Coronary artery (tissue), 2 donors: ENCODE measurements around the gene CH25H.
A peak's percentile ranks its signal among the peaks of the same experiment; 100 is the strongest.
"Not testable (repeated sequence)": the region's sequence is repeated elsewhere in the genome, so short reads cannot be mapped to it uniquely, and the experiment has no call there.

Experiments
- DNase-seq: peaks from one replicate; pipeline ENCODE4 v3.0.0-alpha.2; 2017; ENCODE audit warnings: low spot score
- H3K27ac ChIP-seq, 2 donors: fragments of 200-600 bp; sonication (generic); one replicate each; pipeline ENCODE4 v1.5.1; 2016 to 2019
- H3K4me3 ChIP-seq: fragments of 200-600 bp; sonication (generic); 2 replicates; pipeline ENCODE4 v1.5.1; 2016; ENCODE audit warnings: mild to moderate bottlenecking, moderate library complexity
- TF ChIP-seq, protein P1 (sequence below): fragments of 200-600 bp; sonication (generic); IDR thresholded peaks from one replicate; pipeline ENCODE4 v1.5.1; 2019; ENCODE audit warnings: antibody characterized with exemption

CH25H gene, protein sequence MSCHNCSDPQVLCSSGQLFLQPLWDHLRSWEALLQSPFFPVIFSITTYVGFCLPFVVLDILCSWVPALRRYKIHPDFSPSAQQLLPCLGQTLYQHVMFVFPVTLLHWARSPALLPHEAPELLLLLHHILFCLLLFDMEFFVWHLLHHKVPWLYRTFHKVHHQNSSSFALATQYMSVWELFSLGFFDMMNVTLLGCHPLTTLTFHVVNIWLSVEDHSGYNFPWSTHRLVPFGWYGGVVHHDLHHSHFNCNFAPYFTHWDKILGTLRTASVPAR

DNA sequence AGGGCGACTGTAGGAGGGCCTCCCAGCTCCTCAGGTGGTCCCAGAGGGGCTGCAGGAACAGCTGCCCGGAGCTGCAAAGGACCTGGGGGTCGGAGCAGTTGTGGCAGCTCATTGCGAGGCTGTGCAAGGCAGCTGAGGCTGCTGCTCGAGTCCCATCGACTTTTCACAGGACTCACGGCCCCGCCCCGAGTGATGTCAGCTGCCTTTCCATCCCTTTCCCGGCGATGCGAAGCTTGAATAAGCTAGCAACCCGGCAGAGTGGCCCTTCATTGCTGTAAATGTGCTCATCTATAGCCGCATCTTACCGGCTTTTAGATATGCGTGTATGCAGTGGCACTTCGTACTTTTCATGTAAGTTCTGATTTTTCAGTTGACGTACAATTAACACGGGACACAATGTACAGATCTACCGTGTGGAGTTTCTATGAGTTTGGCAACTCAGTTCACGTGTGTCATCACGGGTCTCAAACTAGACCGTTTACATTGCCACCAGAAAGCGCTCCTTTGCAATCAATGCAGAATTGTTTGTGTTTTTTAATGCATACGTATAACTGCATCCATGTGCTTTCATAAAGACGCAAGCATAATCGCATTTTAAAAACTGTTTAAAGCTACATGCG, at the start of gene CH25H:
TSS of gene CH25H (minus strand) at position 137 of the 620 bp plus-strand sequence. CDS start at position 112, 25 bp downstream.
- TF ChIP-seq, protein P1, sequence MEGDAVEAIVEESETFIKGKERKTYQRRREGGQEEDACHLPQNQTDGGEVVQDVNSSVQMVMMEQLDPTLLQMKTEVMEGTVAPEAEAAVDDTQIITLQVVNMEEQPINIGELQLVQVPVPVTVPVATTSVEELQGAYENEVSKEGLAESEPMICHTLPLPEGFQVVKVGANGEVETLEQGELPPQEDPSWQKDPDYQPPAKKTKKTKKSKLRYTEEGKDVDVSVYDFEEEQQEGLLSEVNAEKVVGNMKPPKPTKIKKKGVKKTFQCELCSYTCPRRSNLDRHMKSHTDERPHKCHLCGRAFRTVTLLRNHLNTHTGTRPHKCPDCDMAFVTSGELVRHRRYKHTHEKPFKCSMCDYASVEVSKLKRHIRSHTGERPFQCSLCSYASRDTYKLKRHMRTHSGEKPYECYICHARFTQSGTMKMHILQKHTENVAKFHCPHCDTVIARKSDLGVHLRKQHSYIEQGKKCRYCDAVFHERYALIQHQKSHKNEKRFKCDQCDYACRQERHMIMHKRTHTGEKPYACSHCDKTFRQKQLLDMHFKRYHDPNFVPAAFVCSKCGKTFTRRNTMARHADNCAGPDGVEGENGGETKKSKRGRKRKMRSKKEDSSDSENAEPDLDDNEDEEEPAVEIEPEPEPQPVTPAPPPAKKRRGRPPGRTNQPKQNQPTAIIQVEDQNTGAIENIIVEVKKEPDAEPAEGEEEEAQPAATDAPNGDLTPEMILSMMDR, result no peak
- peak; percentile 86 for DNase-seq
- Histone ChIP-seq H3K27ac (peak within 1 kb of the TSS; percentile 50 to 61), H3K4me3 (peak within 1 kb of the TSS; percentile 76)

DNA sequence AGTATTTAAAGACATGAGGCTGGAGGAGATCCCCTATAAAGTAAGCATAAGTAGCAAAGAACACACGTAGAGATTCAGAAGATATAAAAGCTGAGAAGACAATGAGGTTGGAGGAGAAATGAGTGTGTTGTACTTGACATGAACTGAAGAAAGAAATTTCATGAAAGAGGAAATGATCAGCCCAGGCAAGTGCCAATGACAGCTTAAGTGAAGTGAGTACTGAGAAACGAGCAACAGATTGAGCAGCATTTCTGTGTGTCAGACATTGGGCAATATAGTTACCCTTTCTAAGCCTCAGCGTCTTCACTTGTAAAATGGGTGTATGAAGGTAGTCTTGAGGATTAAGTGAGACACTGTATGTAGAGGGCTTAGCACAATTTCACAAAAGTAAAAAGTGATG, 49.2 kb upstream of the CH25H start:
- TF ChIP-seq, protein P1, result no peak
- DNase-seq, result no peak
- Histone ChIP-seq H3K4me3 (no peak overlapping the region), H3K27ac (no peak overlapping the region)

DNA sequence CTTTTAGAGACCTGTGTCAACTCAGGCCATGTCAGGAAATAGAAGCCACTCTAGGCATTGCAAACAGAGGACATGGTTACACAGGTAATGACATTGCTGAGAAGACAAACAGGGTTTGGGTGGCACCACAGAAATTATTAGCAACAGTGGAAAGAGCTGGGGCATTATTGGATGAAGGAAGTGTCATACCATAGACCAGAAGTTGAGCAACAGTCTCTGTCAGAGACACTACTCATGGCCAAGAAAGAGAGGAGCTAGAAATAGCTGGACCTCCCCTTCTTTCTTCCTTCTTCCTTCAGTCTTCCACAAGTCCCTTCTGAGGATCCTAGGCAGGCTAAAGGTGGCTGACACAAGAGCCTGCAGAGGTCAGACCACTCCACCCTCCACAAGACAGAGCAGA, 48.7 kb upstream of the CH25H start:
- H3K4me3 ChIP-seq, result no peak overlapping the region
- no peak for DNase-seq
- peak overlapping the region in 1 of 2 donors; percentile 0 for H3K27ac ChIP-seq
- TF ChIP-seq, protein P1, result no peak

DNA sequence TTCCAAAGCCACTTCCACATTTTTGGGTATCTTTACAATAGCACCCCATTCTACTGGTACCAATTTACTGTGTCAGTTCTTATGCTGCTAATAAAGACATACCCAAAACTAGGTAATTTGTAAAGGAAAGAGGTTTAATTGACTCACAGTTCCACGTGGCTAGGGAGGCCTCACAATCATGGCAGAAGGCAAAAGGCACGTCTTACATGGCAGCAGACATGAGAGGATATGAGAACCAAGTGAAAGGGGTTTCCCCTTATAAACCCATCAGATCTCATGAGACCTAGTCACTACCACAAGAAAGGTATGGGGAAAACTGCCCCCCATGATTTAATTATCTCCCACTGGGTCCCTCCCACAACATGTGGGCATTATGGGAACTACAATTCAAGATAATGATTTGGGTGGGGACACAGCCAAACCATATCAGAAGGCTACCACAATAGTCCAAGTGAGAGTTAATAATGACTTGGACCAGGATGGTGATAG, 48.0 kb upstream of the CH25H start:
- H3K27ac ChIP-seq, result peak overlapping the region in 1 of 2 donors; percentile 0
- H3K4me3 ChIP-seq, result not testable (repeated sequence)

DNA sequence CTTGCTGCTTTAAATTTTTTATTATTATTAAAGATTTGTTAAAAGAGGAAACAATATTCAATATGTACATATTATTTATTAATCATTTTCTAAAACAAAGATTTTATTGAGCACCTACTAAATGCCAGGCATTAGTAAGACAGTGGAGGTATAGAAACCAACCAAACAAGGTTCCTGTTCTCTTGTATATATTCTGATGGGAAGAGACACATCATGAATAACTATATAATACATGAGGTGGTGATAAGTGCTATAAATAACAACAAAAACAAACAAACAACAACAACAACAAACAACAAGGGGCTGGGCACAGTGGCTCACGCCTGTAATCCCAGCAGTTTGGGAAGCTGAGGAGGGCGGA, 45.1 kb upstream of the CH25H start:
- H3K27ac ChIP-seq, result peak overlapping the region in 1 of 2 donors; percentile 75
- DNase-seq, result no peak
- TF ChIP-seq, protein P1, result no peak
- peak overlapping the region; percentile 87 for H3K4me3 ChIP-seq

More for the DNA sequence above, 48.0 kb upstream of the CH25H start:
- DNase-seq, result not testable (repeated sequence)

DNA sequence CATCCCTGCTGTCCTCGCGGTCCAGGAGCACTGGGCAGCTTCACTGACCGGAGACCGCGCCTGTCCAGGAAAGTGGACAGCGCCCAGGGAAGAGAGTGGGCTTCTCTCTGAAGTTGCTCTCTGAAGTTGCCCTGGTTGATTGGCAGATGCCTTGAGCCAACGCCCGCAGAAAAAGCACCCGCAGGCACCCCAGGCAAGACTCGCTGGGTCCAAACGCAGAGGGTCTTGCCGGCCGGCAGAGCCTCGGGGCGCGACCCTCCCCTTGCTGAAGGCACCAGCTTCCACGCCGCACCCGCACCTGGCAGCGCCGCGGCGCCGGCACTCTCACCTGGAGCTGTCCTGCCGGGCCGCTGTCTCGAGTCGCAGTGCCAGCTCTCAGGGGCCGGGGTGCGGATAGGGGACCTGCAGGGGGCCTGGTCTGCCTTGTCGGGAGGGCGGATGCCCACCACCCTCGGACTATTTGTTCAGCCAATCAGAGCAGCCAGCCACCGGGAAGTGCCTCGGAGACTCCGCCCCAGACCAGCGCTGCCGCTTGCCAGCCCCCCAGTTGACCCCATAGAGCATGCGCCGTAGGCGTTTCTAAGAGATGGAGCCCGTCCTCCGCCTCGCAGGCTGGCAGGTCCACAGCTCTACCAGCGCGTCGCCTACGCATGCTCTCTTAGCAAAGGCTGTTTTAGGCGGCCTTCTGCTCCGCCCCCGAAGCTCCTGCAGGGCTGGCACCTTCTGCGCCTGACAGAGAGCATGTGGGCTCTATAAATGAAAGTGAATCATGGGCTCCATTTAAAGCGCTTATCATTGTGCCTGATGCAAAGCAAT, 44.5 kb upstream of the CH25H start, which contains the start of gene LIPA:
TSS of gene LIPA (minus strand) at position 367 of the 816 bp plus-strand sequence. CDS start 4,127 bp downstream, outside the sequence.
- DNase-seq, result peak; percentile 97
- Histone ChIP-seq H3K27ac (peak within 1 kb of the TSS; percentile 75 to 89), H3K4me3 (peak within 1 kb of the TSS; percentile 87)
- TF ChIP-seq, protein P1, result no peak

DNA sequence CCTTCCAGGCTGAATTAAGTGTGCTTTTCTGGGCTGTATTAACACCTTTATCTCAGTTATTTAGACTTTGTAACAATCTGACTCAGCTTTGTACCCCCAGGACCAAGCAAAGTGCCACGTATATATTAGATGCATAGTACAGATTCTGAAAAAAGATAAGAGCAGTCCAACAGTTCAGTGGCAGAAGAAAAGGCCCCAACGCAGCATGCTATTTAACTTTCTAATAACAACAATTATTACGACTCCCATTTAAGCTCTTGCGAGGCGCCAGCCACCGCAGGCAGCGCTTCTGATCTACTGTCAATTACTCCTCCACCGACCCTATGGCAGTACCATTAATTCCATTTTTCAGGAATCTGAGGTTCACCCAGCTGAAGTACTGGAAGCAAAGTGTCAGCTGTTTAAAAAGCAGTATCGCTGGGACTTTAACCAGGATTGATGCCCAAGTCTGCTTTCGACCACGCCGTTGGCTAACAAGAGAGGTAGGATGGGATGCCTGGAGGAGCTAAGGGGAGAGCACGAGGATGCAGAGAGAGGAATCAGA, 43.8 kb upstream of the CH25H start:
- H3K4me3 ChIP-seq, result peak overlapping the region; percentile 87
- TF ChIP-seq, protein P1, result no peak
- no peak for DNase-seq
- H3K27ac ChIP-seq, result peak overlapping the region; percentile 75 to 89
